PC-9 (cell line): Measurements from ENCODE around the gene PCDH1. TPM values are rescaled to one million over a fixed set of nuclear protein-coding genes. Genes with fewer than 3 reads are reported as not detected.

Source experiments
- BruUV-seq: library from RNA; stranded (reverse); fragments of 400-500 nt; replicated peaks from 2 replicates; lab custom pipeline; 2021; lab: Mats Ljungman, UMichigan
- CTCF ChIA-PET: fragments of 300-600 bp; sonication (Branson Sonifier 250); formaldehyde crosslinking; loops from one replicate; lab custom pipeline; 2022; ENCODE audit warnings: antibody characterized with exemption; lab: Charles Lee
- POLR2A ChIA-PET: fragments of 300-600 bp; sonication (Branson Sonifier 250); formaldehyde crosslinking; loops from one replicate; lab custom pipeline; 2022; ENCODE audit warnings: antibody characterized with exemption; ENCODE audit not compliant: unreplicated experiment; lab: Charles Lee
- DNase-seq, 2 experiments: peaks; one replicate each; pipeline versions ENCODE4 v3.0.0 to v3.0.0-alpha.2; 2015 to 2022; ENCODE audit warnings: mixed read lengths in 1 of 2
- H2AFZ ChIP-seq: fragments of 200-600 bp; sonication (generic); 2 replicates; pipeline ENCODE4 v1.8.1; 2017; ENCODE audit warnings: antibody characterized with exemption
- H3F3A ChIP-seq: fragments of 200-600 bp; sonication (generic); 2 replicates; pipeline ENCODE4 v1.8.1; 2017; ENCODE audit warnings: antibody characterized with exemption, mild to moderate bottlenecking, low read depth; ENCODE audit not compliant: insufficient read depth
- H3K27ac ChIP-seq: fragments of 200-600 bp; sonication (generic); 2 replicates; pipeline ENCODE4 v1.6.1; 2016; ENCODE audit warnings: mixed run types
- H3K27me3 ChIP-seq: fragments of 200-600 bp; sonication (generic); 2 replicates; pipeline ENCODE4 v1.6.1; 2016; ENCODE audit warnings: low read depth, mixed run types; ENCODE audit not compliant: insufficient read depth
- H3K36me3 ChIP-seq: fragments of 200-600 bp; sonication (generic); 2 replicates; pipeline ENCODE4 v1.6.1; 2016; ENCODE audit warnings: low read depth, mixed run types
- H3K4me1 ChIP-seq: fragments of 200-600 bp; sonication (generic); replicated peaks from 2 replicates; pipeline ENCODE4 v1.6.1; 2016; ENCODE audit warnings: mixed run types; ENCODE audit not compliant: insufficient read depth
- H3K4me2 ChIP-seq: fragments of 200-600 bp; sonication (generic); 2 replicates; pipeline ENCODE4 v1.6.1; 2017; ENCODE audit warnings: mixed run types
- H3K4me3 ChIP-seq: fragments of 200-600 bp; sonication (generic); 2 replicates; pipeline ENCODE4 v1.6.1; 2016; ENCODE audit warnings: mixed run types
- H3K79me2 ChIP-seq: fragments of 200-600 bp; sonication (generic); 2 replicates; pipeline ENCODE4 v1.6.1; 2017; ENCODE audit warnings: low read depth, mixed run types
- H3K9me2 ChIP-seq: fragments of 200-600 bp; sonication (generic); 2 replicates; pipeline ENCODE4 v1.8.1; 2017; ENCODE audit warnings: mild to moderate bottlenecking; ENCODE audit not compliant: insufficient read depth
- H3K9me3 ChIP-seq: fragments of 200-600 bp; sonication (generic); 2 replicates; pipeline ENCODE4 v1.8.1; 2016; ENCODE audit warnings: low read depth; ENCODE audit not compliant: insufficient read depth
- H4K20me1 ChIP-seq: fragments of 200-600 bp; sonication (generic); 2 replicates; pipeline ENCODE4 v1.8.1; 2017; ENCODE audit not compliant: insufficient read depth
- CTCF ChIP-seq: fragments of 200-600 bp; sonication (generic); conservative IDR thresholded peaks from 2 replicates; pipeline ENCODE4 v1.6.1; 2017; ENCODE audit warnings: mixed run types, antibody characterized with exemption, mild to moderate bottlenecking, moderate library complexity
- EZH2 ChIP-seq: fragments of 200-600 bp; sonication (generic); IDR thresholded peaks from 2 replicates; pipeline ENCODE4 v1.8.0; 2017; ENCODE audit warnings: antibody characterized with exemption, low read depth
- intact Hi-C: fragments of 100-400 bp; cut with micrococcal nuclease; formaldehyde crosslinking; loops from one replicate; pipeline ENCODE4 v1.10.0; 2022; ENCODE audit not compliant: unreplicated experiment
- total RNA-seq: library from RNA; stranded (reverse); gene quantifications from 2 replicates; pipeline ENCODE4 v1.2.3, GENCODE V29; 2021

Gene PCDH1
- total RNA-seq, 1 experiment from 2014 or later = 88.5 TPM

GRCh38 chr5:141838326-141839014 is 39.7 kb downstream of the PCDH1 start:
- ChIA-PET POLR2A (no interaction called here), CTCF (no interaction called here)
- no peaks in the 10 kb centered on the region for H3K79me2 ChIP-seq
- no peaks in the 10 kb centered on the region for H3K9me2 ChIP-seq
- no peaks in the 10 kb centered on the region for H4K20me1 ChIP-seq
- no peaks in the 10 kb centered on the region for H3K27me3 ChIP-seq
- peaks cover 15% of the 10 kb centered on the region for H3F3A ChIP-seq
- H2AFZ ChIP-seq = no peak overlapping the region
- no peak overlapping the region for H3K27ac ChIP-seq
- intact Hi-C loops = no loop called here
- DNase-seq = no peak
- peaks cover 46% of the 10 kb centered on the region for H3K4me1 ChIP-seq
- no TSS peak for BruUV-seq
- H3K9me3 ChIP-seq = no peaks in the 10 kb centered on the region
- no peaks in the 10 kb centered on the region for H3K36me3 ChIP-seq
- H3K4me3 ChIP-seq = no peak overlapping the region
- no peak overlapping the region for H3K4me2 ChIP-seq
- TF ChIP-seq CTCF (no peak), EZH2 (no peak)

GRCh38 chr5:141835928-141836670 is 42.1 kb downstream of the PCDH1 start:
- no TSS peak for BruUV-seq
- Histone ChIP-seq H4K20me1 (no peaks in the 10 kb centered on the region), H3K9me2 (no peaks in the 10 kb centered on the region), H3K9me3 (no peaks in the 10 kb centered on the region), H3K4me2 (no peak overlapping the region), H3K27ac (no peak overlapping the region), H3F3A (peaks cover 38% of the 10 kb centered on the region), H3K79me2 (no peaks in the 10 kb centered on the region), H3K4me1 (peaks cover 44% of the 10 kb centered on the region), H3K27me3 (no peaks in the 10 kb centered on the region), H3K36me3 (no peaks in the 10 kb centered on the region), H3K4me3 (no peak overlapping the region), H2AFZ (no peak overlapping the region)
- ChIA-PET CTCF (interaction anchor here (0.6 kb wide), 1 partner anchor 15 kb away, joined by 10 read pairs; no protein-coding TSS in a partner anchor), POLR2A (interaction anchor here (0.6 kb wide), 2 partner anchors 50 to 125 kb away, joined by 3 to 6 read pairs; no protein-coding TSS in a partner anchor)
- no peak for TF ChIP-seq EZH2
- no peak for TF ChIP-seq CTCF
- intact Hi-C loops = no loop called here
- DNase-seq = no peak

GRCh38 chr5:141834331-141834730 is 43.9 kb downstream of the PCDH1 start:
- Histone ChIP-seq H3F3A (peaks cover 40% of the 10 kb centered on the region), H2AFZ (no peak overlapping the region), H4K20me1 (no peaks in the 10 kb centered on the region), H3K27ac (no peak overlapping the region), H3K79me2 (no peaks in the 10 kb centered on the region), H3K4me3 (no peak overlapping the region), H3K27me3 (no peaks in the 10 kb centered on the region), H3K9me2 (no peaks in the 10 kb centered on the region), H3K4me2 (peak overlapping the region; percentile 27; the same call in 1 of the 2 replicates), H3K4me1 (peaks cover 41% of the 10 kb centered on the region), H3K9me3 (no peaks in the 10 kb centered on the region), H3K36me3 (no peaks in the 10 kb centered on the region)
- no peak for DNase-seq
- CTCF ChIA-PET = interaction anchor here (0.5 kb wide), 1 partner anchor 174 kb away, joined by 3 read pairs; no protein-coding TSS in a partner anchor
- intact Hi-C loops = loop anchor here (5.0 kb wide), 1 partner anchor 43 kb away; the partner anchor contains the start of gene PCDH1
- TF ChIP-seq CTCF (no peak), EZH2 (no peak)
- no TSS peak for BruUV-seq
- POLR2A ChIA-PET = no interaction called here
